Muscle layer of colon (tissue), 2 donors: ENCODE data around the gene TNK2.
"Not testable (repeated sequence)": the region's sequence is repeated elsewhere in the genome, so short reads cannot be mapped to it uniquely, and the experiment has no call there.

Source experiments
- H3K27ac ChIP-seq: one replicate; pipeline ENCODE4 v1.7.0; 2013; ENCODE audit warnings: low read depth, mild to moderate bottlenecking, low read length, moderate library complexity
- H3K27me3 ChIP-seq, 2 donors: one replicate each; pipeline ENCODE4 v1.7.0; 2013; ENCODE audit warnings: low read length in 2 of 2, mild to moderate bottlenecking in 2 of 2; ENCODE audit not compliant: insufficient read depth in 2 of 2, control insufficient read depth in 1 of 2
- H3K36me3 ChIP-seq: one replicate; pipeline ENCODE4 v1.7.0; 2013; ENCODE audit warnings: mild to moderate bottlenecking, low read length; ENCODE audit not compliant: insufficient read depth
- H3K4me1 ChIP-seq: one replicate; pipeline ENCODE4 v1.7.0; 2013; ENCODE audit warnings: mild to moderate bottlenecking, low read length; ENCODE audit not compliant: insufficient read depth
- H3K4me3 ChIP-seq, 2 donors: one replicate each; pipeline ENCODE4 v1.7.0; 2013; ENCODE audit warnings: low read length in 2 of 2, low read depth in 1 of 2, mild to moderate bottlenecking in 1 of 2, moderate library complexity in 1 of 2
- H3K9ac ChIP-seq: one replicate; pipeline ENCODE4 v1.7.0; 2013; ENCODE audit warnings: low read length
- H3K9me3 ChIP-seq: one replicate; pipeline ENCODE4 v1.7.0; 2013; ENCODE audit warnings: mild to moderate bottlenecking, low read length
- donor health status: abdominal sarcoma.
- donor health status: Adenocarcinoma of cecum.

TNK2 gene

GRCh38 chr3:195869413-195870001 is 38.8 kb downstream of the TNK2 start:
- H3K27ac ChIP-seq: no peak overlapping the region
- H3K36me3 ChIP-seq: no peaks in the 10 kb centered on the region
- H3K27me3 ChIP-seq: no peaks in the 10 kb centered on the region
- H3K4me3 ChIP-seq: no peak overlapping the region
- H3K4me1 ChIP-seq: no peaks in the 10 kb centered on the region
- H3K9ac ChIP-seq: no peak overlapping the region
- no peaks in the 10 kb centered on the region for H3K9me3 ChIP-seq

GRCh38 chr3:195868866-195869412 is 39.4 kb downstream of the TNK2 start:
- H3K36me3 ChIP-seq: peaks cover 5% of the 10 kb centered on the region
- H3K4me1 ChIP-seq: no peaks in the 10 kb centered on the region
- H3K9me3 ChIP-seq: no peaks in the 10 kb centered on the region
- no peak overlapping the region for H3K4me3 ChIP-seq
- H3K27me3 ChIP-seq: no peaks in the 10 kb centered on the region
- no peak overlapping the region for H3K9ac ChIP-seq
- no peak overlapping the region for H3K27ac ChIP-seq

GRCh38 chr3:195868336-195868865 is 40.0 kb downstream of the TNK2 start:
- H3K27ac ChIP-seq: no peak overlapping the region
- no peaks in the 10 kb centered on the region for H3K27me3 ChIP-seq
- H3K4me3 ChIP-seq: no peak overlapping the region
- no peak overlapping the region for H3K9ac ChIP-seq
- no peaks in the 10 kb centered on the region for H3K9me3 ChIP-seq
- H3K36me3 ChIP-seq: peaks cover 6% of the 10 kb centered on the region
- H3K4me1 ChIP-seq: peaks cover 2% of the 10 kb centered on the region

- Histone ChIP-seq H3K36me3 (peaks cover 6% of the 10 kb centered on the region), H3K27me3 (no peaks in the 10 kb centered on the region), H3K27ac (no peak overlapping the region), H3K9ac (no peak overlapping the region), H3K4me1 (peaks cover 8% of the 10 kb centered on the region), H3K4me3 (no peak overlapping the region), H3K9me3 (no peaks in the 10 kb centered on the region)
Measured at GRCh38 chr3:195867631-195868335, 40.6 kb downstream of the TNK2 start.

- no peak overlapping the region for H3K4me3 ChIP-seq
- H3K9me3 ChIP-seq: no peaks in the 10 kb centered on the region
- no peak overlapping the region for H3K27ac ChIP-seq
- H3K4me1 ChIP-seq: peaks cover 9% of the 10 kb centered on the region
- H3K36me3 ChIP-seq: peaks cover 6% of the 10 kb centered on the region
- H3K27me3 ChIP-seq: no peaks in the 10 kb centered on the region
- H3K9ac ChIP-seq: no peak overlapping the region
Measured at GRCh38 chr3:195866686-195867511, 41.5 kb downstream of the TNK2 start.

- H3K27me3 ChIP-seq: no peaks in the 10 kb centered on the region
- H3K4me3 ChIP-seq: no peak overlapping the region
- H3K36me3 ChIP-seq: peaks cover 6% of the 10 kb centered on the region
- peaks cover 9% of the 10 kb centered on the region for H3K4me1 ChIP-seq
- H3K9ac ChIP-seq: no peak overlapping the region
- H3K9me3 ChIP-seq: no peaks in the 10 kb centered on the region
- no peak overlapping the region for H3K27ac ChIP-seq
Measured at GRCh38 chr3:195865752-195866151, 42.6 kb downstream of the TNK2 start.

- H3K9ac ChIP-seq: no peak overlapping the region
Measured at GRCh38 chr3:195863121-195864061, 45.0 kb downstream of the TNK2 start.

GRCh38 chr3:195862318-195862717 is 46.0 kb downstream of the TNK2 start:
- H3K36me3 ChIP-seq, H3K9me3 ChIP-seq, H3K27me3 ChIP-seq, H3K27ac ChIP-seq, H3K4me3 ChIP-seq, H3K4me1 ChIP-seq, H3K9ac ChIP-seq: not testable (repeated sequence)

More at GRCh38 chr3:195863121-195864061, 45.0 kb downstream of the TNK2 start:
- peaks cover 6% of the 10 kb centered on the region for H3K36me3 ChIP-seq
- H3K4me3 ChIP-seq: no peak overlapping the region
- H3K4me1 ChIP-seq: peaks cover 9% of the 10 kb centered on the region
- no peak overlapping the region for H3K27ac ChIP-seq
- no peaks in the 10 kb centered on the region for H3K27me3 ChIP-seq
- no peaks in the 10 kb centered on the region for H3K9me3 ChIP-seq

GRCh38 chr3:195860456-195860855 is 47.9 kb downstream of the TNK2 start:
- Histone ChIP-seq H3K36me3 (peaks cover 6% of the 10 kb centered on the region), H3K9me3 (no peaks in the 10 kb centered on the region), H3K9ac (no peak overlapping the region), H3K27ac (no peak overlapping the region), H3K27me3 (no peaks in the 10 kb centered on the region), H3K4me1 (peaks cover 9% of the 10 kb centered on the region), H3K4me3 (no peak overlapping the region)

GRCh38 chr3:195859846-195860411 is 48.4 kb downstream of the TNK2 start:
- Histone ChIP-seq H3K4me3 (peak overlapping the region in 1 of 2 donors; percentile 22), H3K4me1 (peaks cover 9% of the 10 kb centered on the region), H3K36me3 (peaks cover 6% of the 10 kb centered on the region), H3K9ac (no peak overlapping the region), H3K9me3 (no peaks in the 10 kb centered on the region), H3K27ac (no peak overlapping the region), H3K27me3 (no peaks in the 10 kb centered on the region)
